Activated T-cell treated with anti-CD3 and anti-CD28 coated beads for 1 hour (primary cell): ENCODE results near the gene FGF22.
"Not testable (repeated sequence)": the region's sequence is repeated elsewhere in the genome, so short reads cannot be mapped to it uniquely, and the experiment has no call there.

Experiments used
- DNase-seq: peaks from one replicate; pipeline ENCODE4 v3.0.0-alpha.2; 2020; ENCODE audit warnings: low read depth

Gene FGF22

GRCh38 chr19:607301-608154 is 32.2 kb upstream of the FGF22 start:
- no peak for DNase-seq

GRCh38 chr19:608155-609003 is 31.3 kb upstream of the FGF22 start:
- DNase-seq: no peak

GRCh38 chr19:609004-609346 is 30.7 kb upstream of the FGF22 start:
- no peak for DNase-seq

GRCh38 chr19:610071-610800 is 29.4 kb upstream of the FGF22 start:
- DNase-seq: peak; percentile 23

- DNase-seq: peak; percentile 44
Measured at GRCh38 chr19:610801-611480, 28.7 kb upstream of the FGF22 start.

- DNase-seq: no peak
Measured at GRCh38 chr19:611481-611868, 28.2 kb upstream of the FGF22 start.

- no peak for DNase-seq
Measured at GRCh38 chr19:612941-613340, 26.7 kb upstream of the FGF22 start.

- no peak for DNase-seq
Measured at GRCh38 chr19:613732-614567, 25.7 kb upstream of the FGF22 start.

- DNase-seq: no peak
Measured at GRCh38 chr19:615619-616018, 24.1 kb upstream of the FGF22 start.

- no peak for DNase-seq
Measured at GRCh38 chr19:616062-616700, 23.5 kb upstream of the FGF22 start.

- DNase-seq: no peak
Measured at GRCh38 chr19:616747-617526, 22.7 kb upstream of the FGF22 start.

- DNase-seq: no peak
Measured at GRCh38 chr19:617551-618246, 22.0 kb upstream of the FGF22 start.

- no peak for DNase-seq
Measured at GRCh38 chr19:618247-618619, 21.4 kb upstream of the FGF22 start.

GRCh38 chr19:618674-619285 is 20.9 kb upstream of the FGF22 start:
- DNase-seq: no peak

GRCh38 chr19:619286-620002 is 20.2 kb upstream of the FGF22 start:
- no peak for DNase-seq

GRCh38 chr19:620166-620862 is 19.4 kb upstream of the FGF22 start:
- no peak for DNase-seq

- DNase-seq: not testable (repeated sequence)
Measured at GRCh38 chr19:621191-621590, 18.5 kb upstream of the FGF22 start.
